Activated CD4-positive, CD25-positive, alpha-beta regulatory T cell treated with anti-CD3 and anti-CD28 coated beads, Interleukin-2, amount 50 U/mL, for 24 hours (primary cell): ENCODE measurements around the gene PLCB1.
"Not testable (repeated sequence)": the region's sequence is repeated elsewhere in the genome, so short reads cannot be mapped to it uniquely, and the experiment has no call there.

Source experiments
- ATAC-seq, 2 donors: fragments of 150-1000 bp; cut with Tn5 transposase; one replicate each; pipeline ENCODE4 v1.10.0; 2021; ENCODE audit warnings: mild to moderate bottlenecking in 1 of 2, moderate library complexity in 1 of 2

PLCB1 gene

DNA sequence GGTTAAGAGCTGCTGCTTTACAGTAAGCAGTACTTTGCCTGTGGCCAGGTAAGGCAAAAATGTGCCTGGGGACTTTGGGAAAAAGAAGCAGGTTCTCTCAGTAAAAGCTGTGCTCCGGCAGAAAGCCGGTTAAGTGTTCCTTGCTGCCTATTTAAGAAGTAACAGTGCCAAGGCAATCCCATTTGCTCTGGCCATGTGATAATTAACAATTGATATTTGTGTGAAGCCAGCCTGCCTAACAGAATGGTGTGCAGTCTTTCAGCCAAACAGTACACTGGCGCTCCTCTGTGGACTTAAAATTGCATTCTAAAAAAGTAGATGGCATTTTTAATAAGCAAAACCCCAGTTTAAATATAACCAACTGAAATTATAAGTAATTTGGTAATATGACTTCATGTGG lies 430.3 kb downstream of the PLCB1 start:
- ATAC-seq: no peak

DNA sequence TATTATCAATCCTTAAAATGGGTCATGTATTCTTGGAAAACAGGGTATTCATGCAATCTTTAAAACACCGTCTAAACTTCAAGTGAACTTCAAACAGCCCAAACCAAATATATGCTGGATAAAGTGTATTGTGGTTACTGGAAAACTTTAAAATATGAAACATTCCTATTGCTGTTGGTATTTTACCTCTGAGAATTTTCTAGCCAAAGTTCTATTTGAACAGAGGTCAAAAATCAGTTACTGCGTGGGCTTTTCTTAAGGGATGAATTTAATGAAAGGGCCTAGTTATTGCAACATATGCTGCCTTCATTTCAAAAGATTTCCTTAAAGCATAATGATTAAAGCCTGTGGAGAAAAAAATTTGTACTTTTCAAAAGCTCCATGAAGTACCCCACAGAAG lies 436.0 kb downstream of the PLCB1 start:
- ATAC-seq: no peak

DNA sequence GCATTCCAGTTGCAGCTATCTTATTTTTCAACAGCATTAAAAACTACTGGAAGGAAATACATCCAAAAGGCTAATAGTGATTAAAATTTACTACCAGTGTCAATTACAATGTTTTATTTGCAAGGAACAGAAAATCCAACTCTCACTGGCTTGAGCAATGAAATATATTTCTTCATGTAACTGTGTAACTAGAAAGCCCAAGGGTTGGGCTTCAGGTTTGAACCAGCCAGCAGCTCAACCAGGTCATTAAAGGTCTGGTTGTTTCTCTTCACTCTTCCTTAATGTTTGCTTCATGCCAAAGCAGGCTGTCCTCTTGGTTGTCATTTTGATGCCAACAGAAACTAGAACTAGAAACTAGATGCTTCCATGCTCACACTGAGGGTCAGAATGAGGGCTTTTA lies 437.7 kb downstream of the PLCB1 start:
- ATAC-seq: no peak

DNA sequence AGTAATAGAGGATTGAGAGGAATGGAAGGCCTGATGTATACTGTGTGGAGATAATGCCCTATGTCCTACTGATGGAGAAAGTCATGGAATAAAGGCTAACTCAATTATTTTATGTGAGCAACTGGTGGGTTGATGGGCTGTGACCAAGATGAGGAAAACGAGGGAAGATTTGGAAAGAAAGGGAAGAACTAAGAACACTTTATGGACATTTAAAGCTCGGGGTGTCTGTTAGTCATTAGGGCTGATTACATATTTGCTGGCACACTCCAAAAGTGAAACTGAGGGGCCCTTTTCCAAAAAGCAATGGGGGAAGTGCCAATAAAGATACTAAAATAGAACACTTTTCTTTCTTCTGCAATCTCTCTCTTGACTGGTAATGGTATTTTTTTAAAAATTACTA lies 439.5 kb downstream of the PLCB1 start:
- ATAC-seq: no peak

DNA sequence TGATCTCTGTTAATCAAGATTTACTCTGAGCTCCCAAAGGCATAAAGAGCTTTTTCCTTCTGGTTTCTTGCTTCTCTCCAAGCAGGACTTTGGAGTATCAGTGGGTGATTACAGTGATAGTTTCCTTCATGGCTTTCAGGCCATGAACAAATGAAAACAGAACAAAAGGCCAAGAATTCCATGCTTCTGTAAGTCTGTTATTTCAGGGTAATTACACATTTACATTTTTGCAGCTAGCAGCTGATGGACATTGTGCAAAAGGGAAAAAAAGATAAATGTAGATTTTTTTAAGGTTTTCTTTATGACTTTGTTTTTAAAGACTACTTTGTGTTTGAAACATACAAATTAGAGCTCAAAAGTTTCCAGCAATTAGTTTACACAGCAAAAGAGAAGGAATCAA lies 441.6 kb downstream of the PLCB1 start:
- ATAC-seq: no peak

DNA sequence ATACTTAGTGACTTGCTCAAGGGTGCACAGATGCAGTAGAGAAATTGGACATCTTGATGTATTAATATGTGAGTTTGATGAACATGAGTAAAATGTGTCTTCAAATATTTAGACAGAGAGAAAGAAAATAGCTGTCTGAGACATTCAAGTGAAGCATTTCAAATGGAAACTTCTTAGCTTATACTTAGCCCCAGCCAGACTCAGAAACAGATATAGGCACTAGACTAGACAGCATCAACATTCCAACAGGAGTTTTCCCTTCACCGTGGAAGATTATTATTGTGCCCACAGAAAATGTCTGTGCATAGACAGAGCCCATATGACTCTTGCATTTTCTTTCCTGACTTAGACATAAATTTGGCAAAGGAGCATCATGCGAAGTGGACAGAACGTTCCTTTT lies 443.0 kb downstream of the PLCB1 start:
- ATAC-seq: no peak

DNA sequence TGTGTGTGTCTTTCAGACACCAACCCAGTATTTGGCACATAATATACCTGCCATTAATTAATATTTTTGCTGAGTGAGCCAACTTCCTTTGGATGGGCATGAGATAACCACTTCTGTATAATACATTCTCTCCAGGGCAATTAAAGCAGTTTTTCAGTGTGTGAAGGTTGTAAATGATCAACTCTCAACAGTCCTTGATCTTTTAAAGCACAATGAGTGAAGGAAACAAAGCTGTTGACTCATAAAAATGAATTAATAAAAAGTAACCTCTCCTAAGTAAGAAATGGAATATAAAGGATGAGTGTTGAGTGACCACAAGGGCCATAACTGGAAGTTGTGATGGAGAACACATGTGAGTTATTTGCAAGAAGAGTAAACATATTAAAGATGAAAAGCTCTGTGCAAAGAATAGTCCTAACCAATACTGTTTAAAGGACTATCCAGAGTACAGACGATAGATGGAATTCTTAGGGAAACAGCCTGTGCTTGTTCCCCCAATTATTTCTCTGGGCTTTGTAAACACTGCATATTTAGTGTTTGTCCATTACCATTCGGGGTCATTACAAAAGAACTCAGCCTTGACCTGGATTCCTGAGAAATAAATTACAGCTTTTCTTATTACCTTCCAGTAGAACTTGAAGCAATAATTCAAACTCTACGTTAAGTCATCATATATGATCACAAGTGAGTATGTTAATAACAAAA lies 446.2 kb downstream of the PLCB1 start:
- ATAC-seq: no peak

DNA sequence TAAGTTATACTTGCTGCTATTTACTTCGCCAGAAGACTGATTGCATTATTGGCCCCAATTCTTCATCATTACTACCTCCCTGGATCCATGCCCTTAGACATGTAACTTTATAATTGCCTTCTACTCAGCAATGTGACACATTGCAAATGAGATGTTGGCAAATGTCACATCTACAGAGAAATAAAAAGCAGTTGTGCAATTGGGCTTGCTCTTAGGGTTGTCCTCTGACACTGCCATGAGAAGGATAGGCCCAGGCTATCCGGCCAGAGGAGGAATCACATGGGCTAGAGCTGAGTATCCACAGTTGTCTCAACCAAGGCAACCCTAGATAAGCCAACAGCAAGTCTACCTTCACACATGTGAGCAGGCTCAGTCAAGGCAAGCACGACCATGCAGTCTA lies 447.0 kb downstream of the PLCB1 start:
- ATAC-seq: no peak

DNA sequence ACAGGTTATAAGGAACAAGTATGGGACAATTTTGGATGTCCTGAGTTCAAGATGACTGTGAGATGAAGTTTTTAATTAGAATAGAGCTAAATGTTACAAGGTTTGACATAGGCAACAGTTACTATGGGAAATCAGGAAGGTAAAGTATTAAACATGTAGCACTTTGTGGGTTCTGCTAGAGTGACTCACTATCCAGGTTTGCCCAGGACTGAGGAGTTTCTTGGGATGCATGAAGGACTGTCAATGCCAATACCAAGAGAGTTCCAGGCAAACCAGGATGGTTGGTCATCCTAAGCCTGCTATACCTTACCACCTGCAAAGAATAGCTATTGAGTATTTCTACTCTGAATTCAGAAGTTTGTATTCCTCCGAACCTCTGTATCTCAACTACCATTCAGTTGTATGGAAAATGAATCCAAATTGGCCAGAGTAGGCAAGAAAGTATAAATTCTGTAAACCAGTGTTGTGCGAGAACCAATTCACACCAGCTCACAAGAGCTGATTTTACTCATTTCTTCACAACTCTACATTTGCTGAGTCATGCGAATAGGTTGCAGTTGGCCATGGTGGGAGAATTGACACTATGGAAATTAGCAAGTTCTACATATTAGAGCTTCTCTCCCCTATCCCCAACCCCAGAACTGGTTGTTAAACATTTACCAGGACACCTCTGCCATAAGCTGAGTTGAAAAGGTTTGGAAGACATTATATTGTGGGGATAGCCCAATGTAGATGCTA lies 449.5 kb downstream of the PLCB1 start:
- ATAC-seq: no peak

DNA sequence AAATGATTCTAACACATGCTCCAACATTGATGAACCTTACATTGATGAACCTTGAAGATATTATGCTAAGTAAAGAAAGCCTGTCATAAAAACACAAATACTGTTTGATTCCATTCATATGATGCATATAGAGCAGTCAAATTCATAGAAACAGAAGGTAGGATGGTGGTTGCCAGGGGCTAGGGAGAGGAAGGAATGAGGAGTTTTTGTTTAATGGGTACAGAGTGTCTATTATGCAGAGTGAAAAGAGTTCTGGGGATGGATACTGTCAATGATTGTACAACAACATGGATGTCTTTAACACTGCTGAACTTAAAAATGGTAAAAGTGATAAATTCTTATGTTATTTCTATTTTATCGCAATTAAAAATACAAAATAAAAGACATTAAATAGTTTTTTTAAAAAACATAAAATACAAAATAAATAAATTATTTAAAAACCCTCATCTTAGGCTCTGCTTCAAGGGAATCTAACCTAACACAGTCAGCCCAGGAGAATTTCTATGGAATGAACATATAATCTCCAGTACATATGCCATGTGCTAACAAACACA lies 451.0 kb downstream of the PLCB1 start:
- ATAC-seq: no peak

DNA sequence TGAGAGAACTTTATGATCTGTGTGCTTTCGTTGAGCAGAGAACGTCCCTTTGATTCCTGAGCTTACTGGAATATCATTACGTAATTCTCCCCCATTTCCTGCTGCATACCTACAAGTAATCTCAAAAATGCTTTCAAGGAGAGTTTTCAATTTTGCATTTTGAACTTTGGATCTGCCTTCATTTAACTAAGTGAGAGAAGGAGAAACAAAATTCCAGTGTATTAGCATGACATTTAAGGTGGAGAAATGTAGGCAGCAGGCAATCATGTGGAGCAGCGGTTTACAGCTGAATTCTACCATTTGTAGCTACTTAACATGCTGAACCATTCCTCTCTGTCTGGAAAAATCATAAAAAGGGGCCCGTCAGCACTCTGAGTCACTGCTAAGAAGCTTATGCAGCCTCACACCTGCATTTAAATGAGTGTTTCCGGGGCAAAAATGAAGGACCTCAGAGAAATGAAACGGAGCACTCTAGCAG lies 451.5 kb downstream of the PLCB1 start:
- ATAC-seq: no peak

DNA sequence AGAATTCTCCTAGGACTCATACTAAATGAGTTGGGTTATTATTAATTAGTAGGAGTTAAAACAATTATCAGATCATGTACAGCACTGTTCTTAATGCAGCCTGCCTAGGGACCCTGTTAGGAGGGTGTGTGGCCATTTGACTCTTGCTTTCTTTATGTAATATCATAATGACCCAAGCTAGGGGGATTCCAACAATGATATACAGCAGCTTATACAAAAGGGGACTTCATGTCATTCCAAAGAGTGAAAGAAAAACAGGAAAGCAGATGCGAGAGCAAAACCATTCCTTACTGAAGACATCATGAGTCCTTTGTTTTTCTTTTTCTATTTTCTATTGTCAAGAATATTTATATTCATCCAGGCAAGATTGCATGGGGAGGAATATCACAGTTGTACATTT lies 455.2 kb downstream of the PLCB1 start:
- ATAC-seq: no peak

DNA sequence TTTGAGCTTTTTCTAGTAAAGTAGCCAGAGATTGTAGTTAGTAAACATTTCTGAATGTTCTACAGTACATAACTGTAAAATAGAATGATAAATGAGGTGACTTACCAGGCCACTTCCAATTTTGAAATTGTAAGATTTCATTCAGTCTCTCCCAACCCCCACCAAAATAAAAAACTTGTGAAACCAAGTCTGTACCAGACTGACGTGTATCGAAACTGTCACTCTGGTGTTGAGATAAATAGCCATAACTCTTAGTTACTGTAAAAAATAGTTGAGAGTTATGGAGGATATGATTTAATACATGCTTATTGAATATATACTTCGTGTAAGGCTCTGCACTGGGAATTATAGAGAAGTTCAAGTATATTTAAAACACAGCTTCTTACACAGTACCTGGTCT lies 455.7 kb downstream of the PLCB1 start:
- ATAC-seq: no peak

DNA sequence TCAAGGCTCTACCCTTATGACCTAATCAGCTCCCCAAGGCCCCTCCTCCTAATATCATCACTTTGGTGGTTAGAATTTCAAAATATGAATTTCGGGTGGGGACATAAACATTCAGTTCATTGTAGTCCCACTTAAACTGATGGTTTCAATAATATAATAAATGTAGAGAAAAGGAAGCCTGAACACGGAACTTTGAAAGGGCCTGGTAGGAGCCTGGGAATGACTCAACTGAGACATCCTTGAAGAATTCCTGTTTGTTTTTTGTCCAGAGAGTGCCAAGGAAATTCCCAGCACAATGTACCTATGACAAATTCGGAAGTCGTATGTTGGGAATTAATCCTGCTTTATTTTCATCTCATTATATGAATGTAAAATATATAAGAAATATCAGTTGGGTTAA lies 457.9 kb downstream of the PLCB1 start:
- ATAC-seq: no peak

DNA sequence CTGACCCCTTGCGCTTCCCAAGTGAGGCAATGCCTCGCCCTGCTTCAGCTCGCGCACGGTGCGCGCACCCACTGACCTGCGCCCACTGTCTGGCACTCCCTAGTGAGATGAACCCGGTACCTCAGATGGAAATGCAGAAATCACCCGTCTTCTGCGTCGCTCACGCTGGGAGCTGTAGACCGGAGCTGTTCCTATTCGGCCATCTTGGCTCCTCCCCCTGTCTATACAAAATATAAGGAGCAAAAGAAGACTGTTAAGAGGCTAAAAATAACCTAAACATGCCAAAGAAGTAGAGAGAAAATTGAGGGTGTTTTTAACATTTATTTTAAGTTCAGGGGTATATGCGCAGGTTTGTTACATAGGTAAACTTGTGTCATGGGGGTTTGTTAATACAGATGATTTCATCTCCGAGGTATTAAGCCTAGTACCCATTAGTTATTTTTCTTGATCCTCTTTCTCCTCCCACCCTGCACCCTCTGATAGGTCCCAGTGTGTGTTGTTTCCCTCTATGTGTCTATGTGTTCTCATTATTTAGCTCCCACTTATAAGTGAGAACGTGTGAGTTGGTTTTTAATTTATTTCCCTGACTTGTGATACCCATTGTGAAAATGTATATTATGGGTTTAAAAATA lies 469.0 kb downstream of the PLCB1 start:
- ATAC-seq: not testable (repeated sequence)

DNA sequence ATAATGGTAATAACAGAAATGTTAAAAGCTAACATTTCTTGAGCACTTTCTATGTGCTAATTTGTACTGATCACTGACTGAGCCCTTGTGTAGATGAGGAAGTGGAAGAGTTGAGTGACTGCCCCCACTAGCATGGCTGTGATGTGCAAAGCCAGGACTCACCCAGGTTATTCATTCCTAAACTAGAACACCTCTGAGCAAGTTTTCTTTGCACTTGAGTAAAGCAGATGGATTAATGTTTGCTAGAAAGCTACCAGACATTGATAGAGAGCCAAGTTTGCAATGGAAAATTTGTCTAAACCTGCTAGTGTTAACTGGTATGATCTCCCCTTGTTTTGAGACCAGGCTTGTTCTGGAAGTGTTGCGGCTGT lies 469.5 kb downstream of the PLCB1 start:
- ATAC-seq: no peak

DNA sequence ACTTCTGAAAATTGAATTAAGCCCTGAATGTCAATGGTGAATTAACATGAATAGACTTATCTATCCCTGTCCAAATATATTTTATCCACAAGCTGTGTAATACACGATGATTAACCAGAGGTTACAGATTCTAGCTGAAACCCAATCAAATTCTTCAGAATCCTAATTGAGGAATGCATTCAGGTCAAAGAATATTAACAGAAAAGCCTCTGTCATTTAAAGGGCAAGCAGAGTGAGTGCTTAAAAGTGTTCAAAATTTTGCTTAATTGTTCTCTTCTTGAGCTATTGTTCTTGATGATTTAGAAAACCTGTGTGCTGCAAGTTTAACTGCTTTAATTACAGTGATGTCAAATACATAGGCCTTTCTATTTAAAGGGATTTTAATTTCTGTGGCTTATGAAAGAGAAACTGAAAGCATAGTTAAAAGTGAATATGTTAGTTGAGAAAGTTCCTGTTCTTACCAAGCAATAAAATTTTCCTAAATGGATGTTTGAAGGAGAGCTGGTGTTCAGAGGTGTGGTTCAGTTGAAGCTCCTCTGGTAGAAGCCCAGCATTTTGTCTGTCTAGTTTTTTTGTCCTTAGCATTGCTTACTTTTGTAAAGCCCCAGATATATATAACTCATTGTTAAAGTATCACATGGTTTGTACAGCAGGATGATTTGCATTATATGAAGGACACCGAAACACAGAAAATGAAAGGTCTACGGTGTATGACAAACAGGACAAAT lies 470.5 kb downstream of the PLCB1 start:
- no peak for ATAC-seq

DNA sequence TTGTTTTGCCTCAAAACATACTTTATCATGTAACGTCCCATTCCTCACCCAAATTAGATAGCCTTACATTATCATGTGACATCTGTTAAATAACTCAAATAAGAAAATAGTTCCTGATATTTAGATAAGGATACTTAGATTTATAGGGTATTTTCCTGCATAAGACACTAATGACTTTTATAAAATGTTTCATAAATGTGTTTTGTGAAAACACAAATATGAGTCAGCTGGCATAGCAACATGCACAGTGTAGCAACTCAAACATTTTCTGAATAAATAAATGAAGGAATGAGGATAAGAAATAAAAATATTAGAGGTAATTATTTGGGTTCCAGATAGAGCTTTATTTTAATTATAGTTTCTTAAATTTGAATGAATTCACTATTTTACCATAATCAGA lies 476.4 kb downstream of the PLCB1 start:
- no peak for ATAC-seq

DNA sequence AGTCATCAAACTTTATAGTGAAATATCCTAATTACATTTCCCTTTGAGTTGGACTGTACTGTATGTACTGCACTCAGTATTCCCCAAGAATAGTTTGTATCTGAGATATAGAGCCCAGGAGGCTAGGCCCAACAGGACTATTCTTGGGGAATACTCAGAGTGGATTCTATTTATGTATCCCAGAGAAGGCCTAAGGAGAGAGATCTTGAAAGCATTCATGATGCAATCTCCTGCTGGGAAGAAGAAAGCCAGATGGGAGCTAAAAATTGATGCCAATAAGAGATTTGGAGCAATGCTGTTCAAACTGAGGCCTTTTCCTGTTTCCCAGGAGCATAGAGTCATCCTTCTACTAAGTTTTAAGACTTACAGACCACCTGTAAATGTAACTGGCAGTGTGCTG lies 484.7 kb downstream of the PLCB1 start:
- ATAC-seq: no peak

DNA sequence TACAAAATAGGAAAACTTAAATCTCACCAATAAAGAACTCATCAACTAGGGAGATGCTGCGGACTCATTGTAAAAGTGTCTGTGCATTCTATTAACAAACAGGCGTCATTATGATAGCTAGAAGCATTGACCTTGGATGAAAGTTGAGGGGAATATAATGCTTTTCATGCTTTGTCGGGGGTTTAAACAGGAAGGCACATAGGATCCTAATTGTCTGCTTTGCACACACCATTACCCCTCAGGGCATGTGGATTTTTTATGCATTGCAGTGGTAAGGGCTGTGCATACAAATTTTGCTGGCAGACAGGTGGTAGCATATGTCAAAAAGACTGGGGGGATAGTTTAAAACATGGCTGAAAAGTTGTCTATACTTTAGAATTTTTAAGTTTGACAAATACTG lies 488.9 kb downstream of the PLCB1 start:
- no peak for ATAC-seq

DNA sequence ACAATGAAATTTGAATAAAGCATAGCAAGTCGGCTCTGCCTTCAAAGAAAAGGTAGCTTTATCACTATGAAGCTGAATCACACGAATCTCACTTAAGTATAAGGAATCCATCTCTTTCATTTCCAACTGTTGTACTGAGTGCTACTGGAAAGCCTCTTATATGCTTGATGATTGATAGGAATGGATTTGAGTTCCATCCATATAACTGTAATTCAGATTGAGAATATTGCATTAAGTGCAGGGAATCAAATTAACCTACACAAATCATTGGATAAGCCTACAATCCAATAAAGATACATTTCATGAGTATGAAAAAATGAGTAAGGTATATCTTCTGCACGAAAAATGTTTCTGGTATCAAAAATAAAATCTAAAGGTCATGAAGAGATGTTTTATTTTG lies 492.0 kb downstream of the PLCB1 start:
- no peak for ATAC-seq

DNA sequence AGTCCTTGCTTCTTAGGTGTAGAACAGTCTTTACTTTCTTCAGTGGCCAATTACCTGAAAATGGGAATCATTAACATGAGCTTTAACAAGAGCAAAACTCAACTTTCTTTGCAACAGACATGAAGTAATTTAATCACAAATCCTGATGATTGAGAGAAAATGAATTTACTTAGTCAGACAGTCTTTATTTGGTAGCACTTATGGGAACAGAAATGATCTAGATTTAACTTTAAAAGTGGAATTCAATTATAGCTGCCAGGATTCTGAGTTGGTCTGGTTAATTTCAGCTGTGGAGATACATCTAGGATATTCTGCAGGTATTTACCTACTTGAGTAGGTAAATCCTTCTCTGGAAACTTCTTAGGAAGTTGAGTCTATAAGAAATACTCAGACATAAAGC lies 492.6 kb downstream of the PLCB1 start:
- no peak for ATAC-seq

DNA sequence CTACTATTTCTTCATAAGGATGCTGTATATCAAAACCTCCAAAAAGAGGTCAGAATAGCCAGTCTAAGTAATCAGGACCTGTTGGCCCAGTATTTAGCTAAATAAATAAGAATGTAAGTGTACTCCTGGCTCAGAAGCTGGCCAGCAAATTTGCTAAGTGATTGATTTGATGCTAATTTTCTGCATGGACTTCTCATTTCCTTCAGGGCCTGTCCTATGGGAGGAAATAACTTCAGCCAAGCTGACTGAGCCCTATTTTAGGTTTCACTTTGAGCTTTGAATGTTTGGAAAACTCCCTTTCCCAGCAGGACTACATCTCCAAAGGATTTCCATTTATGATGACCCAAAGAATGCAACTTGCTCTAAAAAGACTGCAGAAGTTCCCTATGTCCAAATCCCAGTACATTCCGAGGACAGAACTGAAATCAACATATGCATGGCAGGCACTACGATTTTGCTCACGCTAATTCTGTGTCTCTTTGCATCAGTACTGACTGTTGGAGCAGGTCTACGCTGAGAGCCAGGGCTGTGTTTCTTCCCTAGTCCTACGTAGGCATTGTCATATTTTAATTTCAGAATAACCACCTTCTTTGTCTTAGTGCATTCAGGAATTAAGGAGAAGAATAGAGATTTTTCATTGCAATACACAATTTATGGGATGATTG lies 495.4 kb downstream of the PLCB1 start:
- ATAC-seq: no peak
